ENCODE measurements around the gene CLHC1. TPM values are rescaled to one million over a fixed set of nuclear protein-coding genes. Genes with fewer than 3 reads are reported as not detected.
A peak's percentile ranks its signal among the peaks of the same experiment; 100 is the strongest.

Gene CLHC1
- total RNA-seq, 1 donor from 2014 or later, result 8.2 TPM

GRCh38 chr2:55168221-55169154 is 63.6 kb downstream of the CLHC1 start:
- DNase-seq, result peak; percentile 89

- no peak for DNase-seq
These were observed 66.5 kb downstream of the CLHC1 start for GRCh38 chr2:55165626-55166025.

GRCh38 chr2:55164534-55165480 is 67.3 kb downstream of the CLHC1 start:
- no peak for DNase-seq

GRCh38 chr2:55163941-55164390 is 68.1 kb downstream of the CLHC1 start:
- peak; percentile 49 for DNase-seq

GRCh38 chr2:55163274-55163721 is 68.8 kb downstream of the CLHC1 start:
- peak; percentile 64 for DNase-seq

- DNase-seq, result no peak
These were observed 69.6 kb downstream of the CLHC1 start for GRCh38 chr2:55162284-55163006.

GRCh38 chr2:55161295-55162210 is 70.5 kb downstream of the CLHC1 start:
- peak; percentile 87 for DNase-seq

GRCh38 chr2:55160422-55160821 is 71.7 kb downstream of the CLHC1 start:
- no peak for DNase-seq

GRCh38 chr2:55159752-55160151 is 72.3 kb downstream of the CLHC1 start:
- no peak for DNase-seq

GRCh38 chr2:55159037-55159651 is 72.9 kb downstream of the CLHC1 start:
- peak; percentile 41 for DNase-seq

- peak; percentile 30 for DNase-seq
These were observed 73.8 kb downstream of the CLHC1 start for GRCh38 chr2:55158111-55158814.

GRCh38 chr2:55157474-55157884 is 74.6 kb downstream of the CLHC1 start:
- peak; percentile 40 for DNase-seq

- no peak for DNase-seq
These were observed 75.1 kb downstream of the CLHC1 start for GRCh38 chr2:55156984-55157383.

GRCh38 chr2:55156326-55156725 is 75.8 kb downstream of the CLHC1 start:
- no peak for DNase-seq

GRCh38 chr2:55155764-55156281 is 76.3 kb downstream of the CLHC1 start:
- no peak for DNase-seq

- DNase-seq, result no peak
These were observed 76.9 kb downstream of the CLHC1 start for GRCh38 chr2:55155206-55155605.

GRCh38 chr2:55154525-55155030 is 77.5 kb downstream of the CLHC1 start:
- DNase-seq, result no peak

- DNase-seq, result no peak
These were observed 78.4 kb downstream of the CLHC1 start for GRCh38 chr2:55153584-55154299.
